ENCODE measurements around the gene KRTAP3-2.

The KRTAP3-2 gene

GRCh38 chr17:41009936-41010335 is 10.2 kb upstream of the KRTAP3-2 start:
- TF ChIP-seq EZH2phosphoT487 (IDR thresholded peaks at IDR 0.05; ENCODE audit: low read length) (no peak), EZH2 (optimal IDR thresholded peaks at IDR 0.05; ENCODE audit: low read depth, low read length) (no peak), CTCF (IDR thresholded peaks at IDR 0.05; ENCODE audit: low read length) (no peak)
- no peaks in the 10 kb centered on the region for H3K27me3 ChIP-seq (replicated peaks; ENCODE audit: insufficient read depth, low read length)

GRCh38 chr17:41009301-41009760 is 9.6 kb upstream of the KRTAP3-2 start:
- H3K27ac ChIP-seq (ENCODE audit: low read length), result no peak overlapping the region
- H3K4me3 ChIP-seq (ENCODE audit: low read length), result no peak overlapping the region
- H3F3A ChIP-seq (ENCODE audit: insufficient read depth, low read length), result no peaks in the 10 kb centered on the region
- no peaks in the 10 kb centered on the region for H3K27me3 ChIP-seq (replicated peaks; ENCODE audit: insufficient read depth, low read length)
- H3K4me1 ChIP-seq (ENCODE audit: low read length), result no peaks in the 10 kb centered on the region
- H4K20me1 ChIP-seq (ENCODE audit: insufficient read depth, low read length), result no peaks in the 10 kb centered on the region
- no peaks in the 10 kb centered on the region for H3K9me3 ChIP-seq (replicated peaks; ENCODE audit: insufficient read depth, low read length)
- H3K4me2 ChIP-seq (ENCODE audit: low read depth, low read length), result no peak overlapping the region
- no peak for DNase-seq
- H3K9me2 ChIP-seq (replicated peaks; ENCODE audit: insufficient read depth, low read length), result no peaks in the 10 kb centered on the region; the same call in 1 of the 2 replicates
- no peak for TF ChIP-seq EZH2 (optimal IDR thresholded peaks at IDR 0.05; ENCODE audit: low read depth, low read length)
- TF ChIP-seq CTCF (IDR thresholded peaks at IDR 0.05; ENCODE audit: low read length), result no peak
- no peak for TF ChIP-seq EZH2phosphoT487 (IDR thresholded peaks at IDR 0.05; ENCODE audit: low read length)
- H3K9ac ChIP-seq (ENCODE audit: low read length), result no peak overlapping the region
- H3K79me2 ChIP-seq (ENCODE audit: low read length), result no peaks in the 10 kb centered on the region
- H2AFZ ChIP-seq (ENCODE audit: low read length), result no peak overlapping the region
- H3K36me3 ChIP-seq (replicated peaks; ENCODE audit: insufficient read depth, low read length), result no peaks in the 10 kb centered on the region

More at GRCh38 chr17:41009936-41010335, 10.2 kb upstream of the KRTAP3-2 start:
- Histone ChIP-seq H2AFZ (ENCODE audit: low read length) (no peak overlapping the region), H3K9me2 (replicated peaks; ENCODE audit: insufficient read depth, low read length) (no peaks in the 10 kb centered on the region; the same call in 1 of the 2 replicates), H3K9ac (ENCODE audit: low read length) (no peak overlapping the region), H3K4me1 (ENCODE audit: low read length) (no peaks in the 10 kb centered on the region), H3F3A (ENCODE audit: insufficient read depth, low read length) (no peaks in the 10 kb centered on the region), H3K9me3 (replicated peaks; ENCODE audit: insufficient read depth, low read length) (no peaks in the 10 kb centered on the region), H3K79me2 (ENCODE audit: low read length) (no peaks in the 10 kb centered on the region), H3K36me3 (replicated peaks; ENCODE audit: insufficient read depth, low read length) (no peaks in the 10 kb centered on the region), H3K27ac (ENCODE audit: low read length) (no peak overlapping the region), H3K4me3 (ENCODE audit: low read length) (no peak overlapping the region), H3K4me2 (ENCODE audit: low read depth, low read length) (no peak overlapping the region), H4K20me1 (ENCODE audit: insufficient read depth, low read length) (no peaks in the 10 kb centered on the region)
- DNase-seq, result no peak

- no peak within 1 kb of the TSS for H3K4me2 ChIP-seq (ENCODE audit: low read depth, low read length)
- no peaks in the 10 kb centered on the region for H3K27me3 ChIP-seq (replicated peaks; ENCODE audit: insufficient read depth, low read length)
- no peaks in the 10 kb centered on the region for H4K20me1 ChIP-seq (ENCODE audit: insufficient read depth, low read length)
- no peaks in the 10 kb centered on the region for H3K4me1 ChIP-seq (ENCODE audit: low read length)
- no peak within 1 kb of the TSS for H2AFZ ChIP-seq (ENCODE audit: low read length)
- H3F3A ChIP-seq (ENCODE audit: insufficient read depth, low read length), result no peaks in the 10 kb centered on the region
- no peaks in the 10 kb centered on the region for H3K79me2 ChIP-seq (ENCODE audit: low read length)
- no peak for DNase-seq
- no peak within 1 kb of the TSS for H3K9ac ChIP-seq (ENCODE audit: low read length)
- no peaks in the 10 kb centered on the region for H3K36me3 ChIP-seq (replicated peaks; ENCODE audit: insufficient read depth, low read length)
- no peaks in the 10 kb centered on the region for H3K9me3 ChIP-seq (replicated peaks; ENCODE audit: insufficient read depth, low read length)
- no peak within 1 kb of the TSS for H3K4me3 ChIP-seq (ENCODE audit: low read length)
- TF ChIP-seq EZH2phosphoT487 (IDR thresholded peaks at IDR 0.05; ENCODE audit: low read length) (no peak), CTCF (IDR thresholded peaks at IDR 0.05; ENCODE audit: low read length) (no peak), EZH2 (optimal IDR thresholded peaks at IDR 0.05; ENCODE audit: low read depth, low read length) (no peak)
- no peak within 1 kb of the TSS for H3K27ac ChIP-seq (ENCODE audit: low read length)
- no peaks in the 10 kb centered on the region; the same call in 1 of the 2 replicates for H3K9me2 ChIP-seq (replicated peaks; ENCODE audit: insufficient read depth, low read length)
Measured at GRCh38 chr17:41008811-41009210, 9.1 kb upstream of the KRTAP3-2 start, which contains the start of gene KRTAP3-1. TSS of gene KRTAP3-1 (minus strand) at chr17:41009128. CDS start at chr17:41009074, 54 bp downstream.
